Measurements from ENCODE around the gene MGAT4B.

- TF ChIP-seq, protein P1, sequence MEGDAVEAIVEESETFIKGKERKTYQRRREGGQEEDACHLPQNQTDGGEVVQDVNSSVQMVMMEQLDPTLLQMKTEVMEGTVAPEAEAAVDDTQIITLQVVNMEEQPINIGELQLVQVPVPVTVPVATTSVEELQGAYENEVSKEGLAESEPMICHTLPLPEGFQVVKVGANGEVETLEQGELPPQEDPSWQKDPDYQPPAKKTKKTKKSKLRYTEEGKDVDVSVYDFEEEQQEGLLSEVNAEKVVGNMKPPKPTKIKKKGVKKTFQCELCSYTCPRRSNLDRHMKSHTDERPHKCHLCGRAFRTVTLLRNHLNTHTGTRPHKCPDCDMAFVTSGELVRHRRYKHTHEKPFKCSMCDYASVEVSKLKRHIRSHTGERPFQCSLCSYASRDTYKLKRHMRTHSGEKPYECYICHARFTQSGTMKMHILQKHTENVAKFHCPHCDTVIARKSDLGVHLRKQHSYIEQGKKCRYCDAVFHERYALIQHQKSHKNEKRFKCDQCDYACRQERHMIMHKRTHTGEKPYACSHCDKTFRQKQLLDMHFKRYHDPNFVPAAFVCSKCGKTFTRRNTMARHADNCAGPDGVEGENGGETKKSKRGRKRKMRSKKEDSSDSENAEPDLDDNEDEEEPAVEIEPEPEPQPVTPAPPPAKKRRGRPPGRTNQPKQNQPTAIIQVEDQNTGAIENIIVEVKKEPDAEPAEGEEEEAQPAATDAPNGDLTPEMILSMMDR (IDR thresholded peaks at IDR 0.05): no peak
- TF ChIP-seq HOXA7 (CRISPR knock-in tag; IDR thresholded peaks at IDR 0.05): 0 out of 2 replicates have a peak, but pooled peaks have one; percentile 35
These were observed 22.2 kb upstream of the MGAT4B start for GRCh38 chr5:179828756-179829421.
